Neural cell (in vitro differentiated cells): ENCODE measurements around the gene REEP6.

Source experiments
- CTCF ChIP-seq: fragments of 450-650 bp; IDR thresholded peaks from 2 replicates; pipeline ENCODE4 v1.5.1; 2014; ENCODE audit warnings: antibody characterized with exemption, mild to moderate bottlenecking, moderate library complexity; ENCODE audit not compliant: poor library complexity, severe bottlenecking
- EP300 ChIP-seq: fragments of 450-650 bp; conservative IDR thresholded peaks from 2 replicates; pipeline ENCODE4 v1.6.1; 2014; ENCODE audit warnings: antibody characterized with exemption, mild to moderate bottlenecking, moderate library complexity; ENCODE audit not compliant: poor library complexity, severe bottlenecking
- EZH2 ChIP-seq: fragments of 200-600, 300-800 bp; shearing (Covaris generic), sonication (generic); IDR thresholded peaks from 2 replicates; pipeline ENCODE4 v1.6.1; 2014; ENCODE audit warnings: antibody characterized with exemption, low read length, borderline replicate concordance, mild to moderate bottlenecking; ENCODE audit not compliant: insufficient read depth, poor library complexity, severe bottlenecking
- MXI1 ChIP-seq: fragments of 450-650 bp; conservative IDR thresholded peaks from 2 replicates; pipeline ENCODE4 v1.6.1; 2014; ENCODE audit warnings: antibody characterized with exemption, mild to moderate bottlenecking; ENCODE audit not compliant: poor library complexity, severe bottlenecking
- POLR2AphosphoS5 ChIP-seq: IDR thresholded peaks from 2 replicates; pipeline ENCODE4 v1.6.1; 2012
- RAD21 ChIP-seq: fragments of 450-650 bp; conservative IDR thresholded peaks from 2 replicates; pipeline ENCODE4 v1.6.1; 2014; ENCODE audit warnings: antibody characterized with exemption, mild to moderate bottlenecking, moderate library complexity
- SMC3 ChIP-seq: fragments of 450-650 bp; conservative IDR thresholded peaks from 2 replicates; pipeline ENCODE4 v1.6.1; 2014; ENCODE audit warnings: antibody characterized with exemption, mild to moderate bottlenecking, moderate library complexity; ENCODE audit not compliant: poor library complexity
- TAF1 ChIP-seq: IDR thresholded peaks from 2 replicates; pipeline ENCODE4 v1.6.1; 2012; ENCODE audit warnings: low read depth

- TF ChIP-seq EZH2 (no peak), CTCF (peak; percentile 95), POLR2AphosphoS5 (peak; percentile 54), MXI1 (peak; percentile 43), RAD21 (peak; percentile 61), EP300 (peak; percentile 46), SMC3 (peak; percentile 74), TAF1 (no peak)
Observed at GRCh38 chr19:1445185-1445931, 45.6 kb upstream of the REEP6 start.
